Spleen (tissue), 13 donors: ENCODE measurements around the gene BCL6. TPM values are rescaled to one million over a fixed set of nuclear protein-coding genes. Genes with fewer than 3 reads are reported as not detected.
A peak's percentile ranks its signal among the peaks of the same experiment; 100 is the strongest.

Experiments
- DNase-seq: peaks from one replicate; pipeline ENCODE4 v3.0.0-alpha.2; 2020
- H3K27ac ChIP-seq, 8 donors: fragments of 200-600 bp; sonication (generic) in 7 of 8; 1 replicate in 4 of 8; 2 replicates in 4 of 8; pipeline versions ENCODE4 v1.5.0 to v1.8.0; 2016 to 2021; ENCODE audit warnings: inconsistent platforms in 4 of 8, mild to moderate bottlenecking in 4 of 8, moderate library complexity in 1 of 8
- H3K27me3 ChIP-seq, 7 donors: fragments of 200-600 bp; sonication (generic) in 6 of 7; replicated peaks in 1 of 7; 1 replicate in 4 of 7; 2 replicates in 3 of 7; pipeline versions ENCODE4 v1.5.0 to v1.8.0; 2016 to 2021; ENCODE audit warnings: inconsistent platforms in 3 of 7, mild to moderate bottlenecking in 1 of 7
- H3K36me3 ChIP-seq, 6 donors: fragments of 200-600 bp; sonication (generic) in 5 of 6; 1 replicate in 4 of 6; 2 replicates in 2 of 6; pipeline versions ENCODE4 v1.5.0 to v1.8.0; 2016 to 2021; ENCODE audit warnings: inconsistent platforms in 2 of 6
- H3K4me1 ChIP-seq, 6 donors: fragments of 200-600 bp; sonication (generic) in 5 of 6; 1 replicate in 3 of 6; 2 replicates in 3 of 6; pipeline versions ENCODE4 v1.5.0 to v1.8.0; 2016 to 2021; ENCODE audit warnings: inconsistent platforms in 3 of 6
- H3K4me3 ChIP-seq, 8 donors: fragments of 200-600 bp; sonication (generic) in 7 of 8; 1 replicate in 4 of 8; 2 replicates in 4 of 8; pipeline versions ENCODE4 v1.5.0 to v1.8.0; 2016 to 2021; ENCODE audit warnings: inconsistent platforms in 4 of 8, mild to moderate bottlenecking in 4 of 8, moderate library complexity in 2 of 8
- H3K9me3 ChIP-seq, 8 donors: fragments of 200-600 bp; sonication (generic) in 7 of 8; 1 replicate in 4 of 8; 2 replicates in 4 of 8; pipeline versions ENCODE4 v1.5.0 to v1.8.0; 2016 to 2021; ENCODE audit warnings: inconsistent platforms in 4 of 8
- POLR2A ChIP-seq, 3 donors: fragments of 450-650 bp; IDR thresholded peaks; one replicate each; pipeline ENCODE4 v1.5.1; 2017; ENCODE audit warnings: antibody characterized with exemption in 3 of 3, mild to moderate bottlenecking in 1 of 3
- POLR2AphosphoS5 ChIP-seq, 3 donors: sonication (generic); formaldehyde crosslinking; IDR thresholded peaks; one replicate each; pipeline ENCODE4 v1.5.1; 2017; ENCODE audit warnings: antibody characterized with exemption in 3 of 3
- WGBS, 5 donors: extraction: QIAGEN DNeasy Blood & Tissue Kit in 3 of 5; methylation state at CpG; one replicate each; pipeline versions ENCODE4 v1.1.5 to v1.1.7; 2013 to 2018; 5-methylcytosine and 5-hydroxymethylcytosine counted together
- intact Hi-C: fragments of 100-400 bp; cut with DNase I; formaldehyde crosslinking; loops from one replicate; pipeline ENCODE4 v1.15.0; 2023; ENCODE audit warnings: low total_unique reads
- long read RNA-seq, 2 donors: transcript quantifications; one replicate each; lab custom pipeline, GENCODE V29; 2026
- polyA plus RNA-seq, 3 donors: library from polyadenylated mRNA; stranded (reverse); fragments of 200-250 nt; gene quantifications; one replicate each; pipeline ENCODE4 v1.2.1, GENCODE V29; 2013
- total RNA-seq, 7 donors: library from RNA; depleted of rRNA in 3 of 7; stranded (reverse); fragments of >200 nt in 3 of 7; fragmentation: NEBNext Ultra II Directional in 4 of 7; extraction: Animal tissue kit (Norgen Biotek cat#: 25700) in 4 of 7; gene quantifications; one replicate each; pipeline versions ENCODE4 v1.1.0 to v1.2.1, GENCODE V29; 2016 to 2021
- TF ChIP-seq, protein P1 (sequence below), 11 experiments: fragments of 200-600 bp in 7 of 11; fragments of 450-650 bp in 4 of 11; sonication (generic) in 4 of 11; IDR thresholded peaks in 8 of 11; conservative IDR thresholded peaks in 3 of 11; 1 replicate in 7 of 11; 2 replicates in 4 of 11; pipeline versions ENCODE4 v1.4.0 to v1.8.0; 2016 to 2021; ENCODE audit warnings: antibody characterized with exemption in 11 of 11, inconsistent platforms in 4 of 11, mild to moderate bottlenecking in 1 of 11
- donor health status: healthy with polysubstance abuse.
- donor health status: DM: no; HTN: no; CAD: no; lungs with moderate emphysema.
- donor health status: DM: no; HTN: no; CAD: no.
- donor health status: Bipolar disorder and iron deficiency.
- donor health status: healthy.
- donor health status: DM: no; HTN: no; CAD: no.
- donor health status: DM: yes; HTN: yes; CAD: no.

Gene BCL6
- 100 to 1,000 TPM in 6 of 7 donors, 10 to 100 TPM in 1; 84.4 to 444 (median 168) TPM for total RNA-seq
- polyA plus RNA-seq = 10 to 100 TPM in 2 of 3 donors, 1 to 10 TPM in 1; 9.5 to 13.9 (median 12.0) TPM
- long read RNA-seq, donor 1, partial matches to known transcripts = 0 of 4 reads
- long read RNA-seq, donor 1, other reads (novel, unspliced or antisense) = 0 of 4 reads
- long read RNA-seq, donor 2 = 0 reads

DNA sequence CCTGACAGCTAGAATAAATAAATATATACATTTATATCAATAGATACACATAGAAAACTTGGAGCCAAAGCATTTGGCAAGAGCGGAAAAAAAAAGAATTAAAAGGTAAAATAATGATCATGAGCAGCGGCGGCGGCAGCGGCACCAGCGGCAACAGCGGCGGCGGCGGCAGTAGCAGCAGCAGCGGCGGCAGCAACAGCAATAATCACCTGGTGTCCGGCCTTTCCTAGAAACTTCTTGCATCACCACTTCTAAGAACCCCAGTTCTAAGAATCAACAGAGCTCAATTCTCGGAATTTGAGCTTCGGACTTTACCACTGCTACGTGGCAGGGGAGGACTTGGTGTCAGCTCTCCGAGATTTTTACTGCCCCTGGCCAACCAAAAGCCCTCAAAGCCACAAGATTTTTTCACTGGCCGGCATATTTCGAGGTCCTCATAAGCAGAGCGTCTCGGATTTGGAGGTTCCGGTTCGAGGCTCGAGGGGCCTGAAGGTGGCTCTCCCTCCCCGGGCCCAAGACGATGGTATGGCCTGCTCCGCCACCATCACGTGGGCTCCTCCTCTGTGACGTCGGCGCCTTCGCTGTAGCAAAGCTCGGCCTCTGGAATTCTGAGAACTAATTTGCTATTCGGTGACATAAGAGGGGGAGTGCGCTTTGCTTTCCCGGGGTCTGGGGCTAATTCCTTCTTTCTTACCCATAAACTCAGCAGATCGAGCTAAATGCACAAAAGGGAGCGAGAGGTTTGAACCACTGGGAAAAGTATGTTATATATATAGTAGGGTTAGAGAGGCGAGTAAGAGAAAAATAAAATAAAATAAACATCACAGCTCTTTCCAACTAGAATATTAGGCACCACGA, at the start of gene BCL6:
BCL6 (minus strand) TSS at position 268 of the 858 bp plus-strand sequence. CDS start 11,775 bp downstream, outside the sequence.
- intact Hi-C loops = loop anchor here (10.0 kb wide), 3 partner anchors 409 to 1489 kb away; partner anchors contain the start of gene LPP
- H3K4me1 ChIP-seq = peaks cover 28 to 81% (median 61%) of the 10 kb centered on the region in 6 donors

DNA sequence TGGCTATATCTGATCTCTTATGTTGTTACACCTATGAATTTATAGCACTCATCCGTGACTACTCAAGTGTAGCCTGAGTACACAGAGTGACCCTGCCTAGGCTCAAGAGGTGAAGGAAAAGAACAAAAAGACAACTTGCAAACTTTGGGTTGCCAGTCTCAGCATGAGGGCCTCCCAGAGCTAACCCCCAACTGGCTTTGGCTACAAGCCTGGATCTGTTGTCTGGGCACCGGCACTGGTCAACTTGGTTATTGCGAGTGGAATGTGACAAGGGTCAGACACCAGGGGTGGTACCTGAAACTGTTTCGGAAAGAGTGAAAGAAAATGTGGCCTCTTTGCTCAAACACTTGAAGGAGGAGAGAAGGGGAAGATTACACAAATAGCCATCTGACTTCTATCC, 49.5 kb upstream of the BCL6 start:
- H3K9me3 ChIP-seq = no peaks in the 10 kb centered on the region
- H3K4me3 ChIP-seq = no peak overlapping the region
- TF ChIP-seq POLR2AphosphoS5 (IDR thresholded peaks at IDR 0.05) = no peak
- TF ChIP-seq, protein P1, sequence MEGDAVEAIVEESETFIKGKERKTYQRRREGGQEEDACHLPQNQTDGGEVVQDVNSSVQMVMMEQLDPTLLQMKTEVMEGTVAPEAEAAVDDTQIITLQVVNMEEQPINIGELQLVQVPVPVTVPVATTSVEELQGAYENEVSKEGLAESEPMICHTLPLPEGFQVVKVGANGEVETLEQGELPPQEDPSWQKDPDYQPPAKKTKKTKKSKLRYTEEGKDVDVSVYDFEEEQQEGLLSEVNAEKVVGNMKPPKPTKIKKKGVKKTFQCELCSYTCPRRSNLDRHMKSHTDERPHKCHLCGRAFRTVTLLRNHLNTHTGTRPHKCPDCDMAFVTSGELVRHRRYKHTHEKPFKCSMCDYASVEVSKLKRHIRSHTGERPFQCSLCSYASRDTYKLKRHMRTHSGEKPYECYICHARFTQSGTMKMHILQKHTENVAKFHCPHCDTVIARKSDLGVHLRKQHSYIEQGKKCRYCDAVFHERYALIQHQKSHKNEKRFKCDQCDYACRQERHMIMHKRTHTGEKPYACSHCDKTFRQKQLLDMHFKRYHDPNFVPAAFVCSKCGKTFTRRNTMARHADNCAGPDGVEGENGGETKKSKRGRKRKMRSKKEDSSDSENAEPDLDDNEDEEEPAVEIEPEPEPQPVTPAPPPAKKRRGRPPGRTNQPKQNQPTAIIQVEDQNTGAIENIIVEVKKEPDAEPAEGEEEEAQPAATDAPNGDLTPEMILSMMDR (IDR thresholded peaks at IDR 0.05 in 8 of 11, conservative IDR thresholded peaks at IDR 0.05 in 3 of 11) = no peak
- TF ChIP-seq POLR2A (IDR thresholded peaks at IDR 0.05) = no peak
- no peaks in the 10 kb centered on the region for H3K27me3 ChIP-seq
- peaks cover 0 to 39% (median 12%) of the 10 kb centered on the region in 6 donors for H3K4me1 ChIP-seq
- no peaks in the 10 kb centered on the region for H3K36me3 ChIP-seq
- intact Hi-C loops = no loop called here
- DNase-seq = no peak
- H3K27ac ChIP-seq = no peak overlapping the region
- WGBS, 5 donors = 94 to 98% (median 97%) methylated on average over 4 of the region's 4 CpGs

More for the DNA sequence above, at the start of gene BCL6:
- TF ChIP-seq POLR2A (IDR thresholded peaks at IDR 0.05) (peak; percentile 89 to 98 (median 97)), POLR2AphosphoS5 (IDR thresholded peaks at IDR 0.05) (peak; percentile 97 to 100 (median 99))
- TF ChIP-seq, protein P1 (IDR thresholded peaks at IDR 0.05 in 8 of 11, conservative IDR thresholded peaks at IDR 0.05 in 3 of 11) = peak in 7 of 11 experiments; percentile 15 to 40 (median 28)
- H3K27ac ChIP-seq = peak within 1 kb of the TSS; percentile 95 to 99 (median 99)
- H3K27me3 ChIP-seq = no peaks in the 10 kb centered on the region
- WGBS, 5 donors = 0 to 1% (median 0%) methylated on average over 40 of the region's 40 CpGs
- H3K9me3 ChIP-seq = no peaks in the 10 kb centered on the region
- DNase-seq = peak; percentile 96
- H3K36me3 ChIP-seq = no peaks in the 10 kb centered on the region
- H3K4me3 ChIP-seq = peak within 1 kb of the TSS; percentile 52 to 84 (median 60)

DNA sequence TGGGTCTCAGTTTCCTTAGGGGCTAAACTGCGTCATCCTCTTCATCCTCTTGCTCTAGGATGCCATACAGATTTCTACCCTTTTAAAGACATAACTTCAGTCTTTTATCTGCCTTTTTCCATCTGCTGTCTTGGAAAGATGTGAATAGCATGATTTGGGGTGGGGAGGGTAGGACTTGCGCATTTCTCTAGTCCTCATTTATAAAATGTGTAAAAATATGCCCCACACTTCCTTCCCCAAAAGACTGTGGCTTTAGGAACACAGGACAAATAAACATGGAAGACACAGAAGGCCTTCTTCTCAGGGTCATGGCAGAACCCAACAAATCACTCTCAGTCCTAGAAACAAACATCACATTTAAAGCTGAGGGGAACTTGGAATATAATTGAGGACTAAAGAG, 48.4 kb upstream of the BCL6 start:
- no peaks in the 10 kb centered on the region for H3K36me3 ChIP-seq
- TF ChIP-seq, protein P1 (IDR thresholded peaks at IDR 0.05 in 8 of 11, conservative IDR thresholded peaks at IDR 0.05 in 3 of 11) = no peak
- TF ChIP-seq POLR2AphosphoS5 (IDR thresholded peaks at IDR 0.05) = no peak
- TF ChIP-seq POLR2A (IDR thresholded peaks at IDR 0.05) = no peak
- no peaks in the 10 kb centered on the region for H3K9me3 ChIP-seq
- peaks cover 0 to 35% (median 3%) of the 10 kb centered on the region in 6 donors for H3K4me1 ChIP-seq
- H3K27me3 ChIP-seq = no peaks in the 10 kb centered on the region
- no peak overlapping the region for H3K27ac ChIP-seq
- 93 to 98% (median 96%) methylated on average over 2 of the region's 2 CpGs for WGBS, 5 donors
- DNase-seq = no peak
- no peak overlapping the region for H3K4me3 ChIP-seq
- intact Hi-C loops = no loop called here

DNA sequence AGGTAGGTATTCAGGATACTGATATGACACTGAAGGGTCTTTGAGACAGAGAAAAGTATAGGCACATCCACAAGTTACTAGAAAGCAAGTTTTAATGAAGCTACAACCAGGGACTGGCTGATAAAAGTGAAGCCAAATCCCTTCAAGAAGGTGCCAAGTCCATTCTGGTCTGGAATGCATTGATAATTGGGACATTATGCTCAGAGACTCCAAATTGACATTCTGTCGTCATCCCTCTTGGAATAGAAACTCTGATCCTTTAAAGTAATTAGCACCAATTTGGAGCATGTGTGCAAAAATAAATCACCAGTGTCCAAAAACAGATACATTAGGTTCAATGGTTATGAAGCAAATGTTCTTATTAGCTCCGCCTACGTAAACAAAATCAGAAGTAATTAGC, 47.3 kb upstream of the BCL6 start:
- no peak for DNase-seq
- H3K4me3 ChIP-seq = no peak overlapping the region
- H3K27me3 ChIP-seq = no peaks in the 10 kb centered on the region
- no peaks in the 10 kb centered on the region for H3K9me3 ChIP-seq
- TF ChIP-seq POLR2AphosphoS5 (IDR thresholded peaks at IDR 0.05) (no peak), POLR2A (IDR thresholded peaks at IDR 0.05) (no peak)
- TF ChIP-seq, protein P1 (IDR thresholded peaks at IDR 0.05 in 8 of 11, conservative IDR thresholded peaks at IDR 0.05 in 3 of 11) = no peak
- H3K36me3 ChIP-seq = no peaks in the 10 kb centered on the region
- intact Hi-C loops = no loop called here
- 94 to 96% (median 95%) methylated on average over 3 of the region's 3 CpGs for WGBS, 5 donors
- H3K4me1 ChIP-seq = peaks cover 0 to 24% (median 0%) of the 10 kb centered on the region in 6 donors
- H3K27ac ChIP-seq = no peak overlapping the region
